HG02943 (cell line): ENCODE data around the gene RNF150.

Experiments
- ATAC-seq: cut with Tn5 transposase; IDR thresholded peaks from one replicate; pipeline ENCODE4 v1.9.1; 2021; ENCODE audit warnings: mild to moderate bottlenecking, low read depth, moderate library complexity; ENCODE audit not compliant: unreplicated experiment

Gene RNF150

GRCh38 chr4:140994015-140994414, 139.3 kb downstream of the RNF150 start:
- ATAC-seq = no peak

DNA sequence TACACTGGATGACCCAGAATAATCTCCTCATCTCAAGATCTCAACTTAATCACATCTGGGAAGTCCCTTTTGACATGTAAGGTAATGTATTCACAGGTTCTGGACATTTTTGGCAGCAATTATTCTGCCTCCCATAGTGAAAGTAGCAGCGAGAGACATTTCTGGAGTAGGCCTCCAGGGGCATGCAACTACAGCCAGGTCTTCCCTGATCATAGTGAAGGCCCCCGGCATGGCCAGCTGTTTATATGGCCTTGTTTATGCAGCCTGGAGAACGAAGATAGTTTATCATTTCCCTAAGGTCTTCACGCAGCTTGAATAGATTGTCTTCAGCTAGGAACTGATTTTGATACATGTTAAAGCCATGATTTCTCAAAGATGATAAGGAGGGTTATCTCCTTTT, 139.9 kb downstream of the RNF150 start:
- no peak for ATAC-seq

DNA sequence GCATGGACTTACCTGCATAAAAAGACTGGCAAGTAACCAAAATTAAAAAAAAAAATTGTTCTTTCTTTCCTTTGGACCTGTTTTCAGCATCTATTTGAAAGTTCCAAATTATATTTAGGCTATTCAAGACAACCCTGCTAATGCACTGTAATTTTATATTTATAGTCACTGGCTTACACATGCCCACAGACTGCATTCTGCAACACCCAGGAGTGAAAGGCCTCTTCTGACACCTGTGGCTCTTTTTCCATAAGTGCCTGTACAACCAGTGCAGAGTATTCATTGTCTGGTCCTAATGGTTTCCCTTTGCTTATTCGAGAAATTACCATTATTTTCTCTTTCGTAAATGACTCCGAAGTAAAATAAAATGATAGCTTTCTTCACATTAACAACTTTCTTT, 143.3 kb downstream of the RNF150 start:
- no peak for ATAC-seq

DNA sequence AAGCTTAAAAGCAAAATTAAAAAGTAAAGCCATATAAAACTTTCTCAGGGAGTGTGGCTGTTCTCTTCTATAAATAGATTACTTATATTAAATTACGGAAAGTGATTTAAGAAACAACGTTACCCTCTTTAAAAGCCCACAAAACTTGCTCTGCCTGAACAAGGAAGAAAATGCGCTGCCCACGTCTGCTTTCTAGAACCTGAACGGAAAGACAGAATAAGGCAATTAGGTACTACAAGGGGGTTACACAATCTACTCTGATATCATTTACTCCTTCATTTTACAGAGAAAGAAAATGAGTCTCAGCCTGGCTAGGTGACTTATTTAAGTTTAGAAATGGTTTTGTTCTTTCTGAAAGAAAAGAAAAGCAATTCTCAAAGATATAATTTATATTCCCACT, 147.2 kb downstream of the RNF150 start:
- no peak for ATAC-seq

DNA sequence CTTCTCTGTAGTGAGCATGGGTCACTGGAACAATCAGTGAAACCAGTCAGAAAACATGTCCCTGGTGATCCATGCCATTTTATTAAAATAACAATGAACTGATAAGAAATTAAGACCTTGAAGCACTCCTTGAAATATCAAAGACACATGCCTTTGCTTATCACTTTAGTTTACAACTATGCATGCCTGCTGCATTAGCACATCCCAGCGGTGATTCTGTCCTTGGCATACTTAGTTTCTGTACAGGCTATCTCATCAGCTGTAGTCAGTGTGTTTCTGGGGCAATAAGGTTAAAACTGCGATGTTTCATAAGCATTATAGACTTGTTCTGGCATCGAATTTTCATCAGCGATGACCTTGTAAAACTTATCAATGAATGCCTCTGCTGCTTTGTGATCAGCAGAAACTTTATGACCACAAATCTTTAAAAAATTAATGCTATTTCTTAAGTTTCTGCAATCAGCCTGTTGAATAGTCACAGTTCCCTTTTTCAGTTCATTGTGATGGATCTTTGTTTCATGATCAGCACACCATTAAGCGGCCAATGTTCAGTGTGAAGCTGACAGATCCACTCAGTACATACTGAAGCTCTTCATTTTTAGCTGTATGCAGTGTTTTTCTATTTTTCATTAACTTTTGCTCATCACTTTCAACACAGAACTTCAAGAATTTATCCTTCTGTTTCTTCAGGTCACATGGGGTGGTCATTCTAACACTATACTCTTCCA, 150.5 kb downstream of the RNF150 start:
- ATAC-seq = no peak

DNA sequence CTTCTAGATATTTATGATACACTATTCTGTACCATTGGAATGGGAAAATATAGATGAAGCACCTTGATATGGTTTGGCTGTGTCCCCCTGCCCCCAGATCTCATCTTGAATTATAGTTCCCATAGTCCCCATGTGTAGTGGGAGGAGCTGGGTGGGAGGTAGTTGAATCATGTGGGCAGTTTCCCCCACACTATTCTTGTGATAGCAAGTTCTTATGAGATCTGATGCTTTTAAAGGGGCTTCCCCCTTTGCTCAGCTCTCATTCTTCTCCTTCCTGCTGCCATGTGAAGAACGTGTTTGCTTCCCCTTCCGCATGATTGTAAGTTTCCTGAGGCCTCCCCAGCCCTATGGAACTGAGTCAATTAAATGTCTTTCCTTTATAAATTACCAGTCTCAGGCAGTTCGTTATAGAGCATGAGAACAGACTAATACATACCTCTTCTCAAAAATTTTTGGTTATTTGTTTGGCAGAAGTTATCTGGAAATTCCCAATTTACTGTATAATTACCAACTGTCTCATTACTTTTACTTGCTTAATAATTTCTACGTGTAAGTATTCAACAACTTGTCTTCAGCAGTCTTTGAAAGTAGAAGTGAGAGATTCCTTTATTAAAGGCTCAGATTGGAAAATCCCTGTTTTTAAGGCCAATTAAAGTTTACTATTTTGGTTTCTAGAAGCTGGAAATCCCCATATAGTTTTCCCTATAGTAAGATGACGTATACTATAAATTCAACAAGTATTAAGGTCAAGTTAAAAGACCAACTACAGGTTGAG, 152.7 kb downstream of the RNF150 start:
- no peak for ATAC-seq

GRCh38 chr4:140976768-140977167, 156.5 kb downstream of the RNF150 start:
- no peak for ATAC-seq

DNA sequence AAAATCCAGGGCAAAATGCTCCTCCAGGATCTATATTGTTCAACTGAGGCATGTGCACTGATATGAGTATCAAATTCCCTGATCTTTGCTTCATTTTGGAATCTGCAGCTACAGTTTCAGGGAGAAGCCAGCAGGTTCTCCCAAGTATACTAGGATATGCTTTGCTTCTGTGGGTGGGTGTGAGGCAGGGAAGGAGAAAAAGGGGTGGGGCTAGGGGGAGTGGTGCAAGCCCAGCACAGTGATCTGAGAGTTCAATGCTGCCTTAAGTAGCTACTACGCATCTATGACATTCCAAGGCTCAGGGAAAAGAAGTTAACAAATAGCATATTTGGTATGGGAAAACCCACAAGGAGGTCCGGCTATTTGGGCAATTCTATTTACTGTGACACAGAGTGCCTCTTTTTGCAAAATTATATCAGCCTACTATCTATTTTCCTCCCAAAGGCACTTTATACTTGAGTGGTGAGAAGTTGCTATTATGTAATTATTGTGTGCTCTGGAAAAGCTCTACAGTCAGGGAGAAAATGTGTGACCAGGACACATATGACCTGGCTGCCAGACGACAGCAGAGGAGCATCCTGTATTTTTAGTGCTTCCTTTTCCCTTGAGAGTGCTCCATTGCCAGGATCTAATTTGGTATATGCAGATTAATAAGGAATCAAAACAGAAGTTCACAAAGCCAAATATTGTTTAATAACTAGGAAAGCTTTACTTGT, 162.0 kb downstream of the RNF150 start:
- ATAC-seq = no peak

GRCh38 chr4:140969296-140969695, 164.0 kb downstream of the RNF150 start:
- ATAC-seq = no peak

DNA sequence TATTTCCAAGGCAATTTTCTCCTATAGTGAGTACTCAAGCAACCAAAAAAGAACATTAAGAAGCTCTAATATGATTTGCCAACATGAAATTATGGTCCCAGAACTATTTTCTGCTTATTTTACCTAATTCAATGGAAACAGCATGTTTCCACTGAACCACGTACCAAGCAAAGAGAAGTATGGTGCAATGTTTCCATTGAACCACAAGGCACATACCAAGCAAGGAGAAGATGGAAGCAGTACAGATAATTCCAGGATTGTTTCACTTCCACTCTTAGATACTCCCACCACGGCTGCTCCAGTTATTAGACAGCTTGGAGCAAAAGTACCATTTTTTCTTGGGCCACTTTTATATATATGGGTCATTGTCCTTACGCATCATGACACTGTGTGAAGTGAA, 164.9 kb downstream of the RNF150 start:
- ATAC-seq = no peak

GRCh38 chr4:140963883-140964282, 169.4 kb downstream of the RNF150 start:
- ATAC-seq = no peak

GRCh38 chr4:140955641-140956040, 177.6 kb downstream of the RNF150 start:
- no peak for ATAC-seq

DNA sequence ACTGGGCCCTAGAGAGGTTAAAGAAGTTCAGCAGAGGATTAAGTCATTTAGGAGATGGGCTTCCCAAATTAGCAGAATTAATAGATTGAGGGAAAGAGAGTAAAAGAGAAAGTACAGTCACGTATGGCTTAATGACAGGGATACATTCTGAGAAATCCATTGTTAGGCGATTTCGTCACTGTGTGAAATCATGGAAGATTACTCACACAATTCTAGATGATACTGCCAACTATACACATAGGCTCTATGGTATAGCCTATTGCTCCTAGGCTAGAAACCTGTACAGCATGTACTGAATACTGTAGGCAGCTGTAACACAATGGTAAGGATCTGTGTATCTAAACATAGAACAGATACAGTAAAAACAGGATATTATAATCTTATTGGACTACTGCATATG, 180.6 kb downstream of the RNF150 start:
- ATAC-seq = no peak

GRCh38 chr4:140947506-140947905, 185.8 kb downstream of the RNF150 start:
- no peak for ATAC-seq

- ATAC-seq = no peak
These were observed 188.2 kb downstream of the RNF150 start for GRCh38 chr4:140945106-140945505.

GRCh38 chr4:140944572-140944971, 188.7 kb downstream of the RNF150 start:
- ATAC-seq = no peak

DNA sequence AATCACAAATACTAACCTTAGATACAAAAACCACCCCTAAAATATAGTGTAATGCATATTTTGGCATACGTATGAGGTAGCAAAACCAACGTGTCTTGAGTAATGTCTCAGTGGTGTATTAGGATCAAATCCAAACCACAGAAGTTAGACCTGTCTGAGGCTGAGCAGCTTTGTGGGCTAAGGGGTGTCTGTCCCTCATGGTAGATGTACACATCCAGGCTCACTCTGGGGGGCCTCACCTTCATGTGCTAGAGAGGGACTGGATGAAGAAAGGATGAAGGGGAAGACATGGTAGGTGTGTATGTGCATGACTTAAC, 189.1 kb downstream of the RNF150 start:
- ATAC-seq = no peak

DNA sequence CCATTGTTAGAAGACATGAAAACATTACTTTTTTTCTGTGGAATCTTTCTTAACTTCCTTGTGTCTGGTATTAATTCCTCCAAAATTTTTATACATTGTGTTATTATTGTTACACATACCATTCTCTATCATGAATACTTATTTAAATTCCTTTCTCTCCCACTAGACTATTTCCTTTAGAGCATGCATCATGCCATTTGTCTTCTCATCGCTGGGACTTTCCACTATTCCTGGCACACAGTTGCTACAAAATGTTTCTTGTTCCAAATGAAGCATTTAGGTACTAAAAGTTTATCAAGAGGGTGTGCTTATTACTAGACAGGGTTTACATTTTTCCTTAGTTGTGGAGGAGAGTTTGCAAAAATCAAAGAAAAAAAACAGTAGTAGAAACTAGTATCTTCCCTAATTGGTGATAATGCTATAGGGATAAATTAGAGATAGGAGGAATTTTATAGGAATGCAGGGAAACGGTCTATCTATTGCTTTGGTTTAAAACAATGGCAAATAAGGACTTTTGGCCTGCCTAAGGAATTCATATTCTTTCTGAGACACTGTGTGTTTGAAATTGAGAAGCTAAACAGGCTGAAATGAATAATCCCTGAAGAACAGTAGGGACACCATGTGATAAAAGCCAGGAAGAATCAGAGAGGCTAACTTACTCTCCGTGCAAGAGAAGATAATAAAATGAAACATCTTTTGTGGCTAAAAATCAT, 189.6 kb downstream of the RNF150 start:
- ATAC-seq = no peak

DNA sequence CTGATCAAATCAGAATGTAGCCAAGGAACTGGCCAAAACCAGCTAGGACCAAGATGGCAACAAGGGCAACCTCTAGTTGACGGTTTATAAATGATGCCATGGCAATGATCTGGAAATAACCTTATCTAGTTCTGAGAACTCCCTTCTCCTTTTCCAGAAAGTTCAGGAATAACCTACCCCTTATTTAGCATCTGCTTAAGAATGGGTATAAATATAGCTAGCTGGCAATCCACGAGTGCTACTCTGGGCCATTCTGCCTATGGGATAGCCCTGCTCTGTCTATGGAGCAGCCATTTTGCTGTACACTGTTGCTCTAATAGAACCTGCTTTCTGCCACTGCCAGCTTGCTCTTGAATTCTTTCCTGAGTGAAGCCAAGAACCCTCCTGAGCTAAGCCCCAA, 192.7 kb downstream of the RNF150 start:
- ATAC-seq = no peak

- no peak for ATAC-seq
These were observed 195.4 kb downstream of the RNF150 start for GRCh38 chr4:140937866-140938265.

DNA sequence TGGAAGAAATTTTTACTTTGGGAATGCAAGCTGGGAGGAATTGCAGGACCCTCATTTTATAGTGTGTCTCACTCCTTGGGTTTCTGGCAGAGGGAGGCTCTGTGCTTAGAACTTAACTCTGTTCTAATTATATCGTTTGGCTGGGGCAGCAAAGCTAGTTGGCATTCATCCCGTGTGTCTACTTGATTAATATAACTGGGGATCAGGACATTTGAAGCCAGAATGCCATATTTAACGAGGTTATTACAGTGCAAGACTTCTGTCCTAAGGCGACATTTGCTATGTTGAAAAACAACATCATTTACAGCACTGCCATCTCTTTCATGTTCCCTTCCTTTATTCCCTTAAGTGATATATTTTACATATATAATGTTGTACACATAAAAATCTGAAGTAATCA, 198.0 kb downstream of the RNF150 start:
- no peak for ATAC-seq
